22Rv1 (cell line): ENCODE measurements around the gene EHBP1.

Source experiments
- CTCF ChIP-seq: fragments of 450-650 bp; IDR thresholded peaks from 2 replicates; pipeline ENCODE4 v1.5.1; 2017; ENCODE audit warnings: mild to moderate bottlenecking
- ZFX ChIP-seq: fragments of 450-650 bp; IDR thresholded peaks from 2 replicates; pipeline ENCODE4 v1.6.1; 2017; ENCODE audit warnings: antibody characterized with exemption, borderline replicate concordance

- TF ChIP-seq CTCF (no peak), ZFX (no peak)
These were observed 263.2 kb downstream of the EHBP1 start for GRCh38 chr2:62968668-62969067.
